K562 (cell line): Measurements from ENCODE around the gene CRADD. TPM values are rescaled to one million over a fixed set of nuclear protein-coding genes. Genes with fewer than 3 reads are reported as not detected.

ENCODE experiments used
- polyA plus RNA-seq, 8 experiments: library from polyadenylated mRNA; depleted of rRNA in 4 of 8; stranded (reverse) in 5 of 8; unstranded in 3 of 8; fragments of >200 nt; fragmentation: Nextera tagmentation in 2 of 8; fragmentation: Illumina TruSeq in 1 of 8; extraction: Ambion mirVana in 2 of 8; extraction: Trizol in 1 of 8; gene quantifications; 2 replicates each; pipeline versions ENCODE4 v1.2.1 to v1.2.3, GENCODE V29; 2011 to 2014; ENCODE audit warnings: inconsistent platforms in 1 of 8, missing spikeins in 1 of 8
- small RNA-seq: library from RNA; depleted of rRNA; stranded (forward); fragments of <200 nt; gene quantifications from one replicate; pipeline ENCODE3, GENCODE V24; 2014
- total RNA-seq, 7 experiments: library from RNA; depleted of rRNA in 6 of 7; stranded (reverse); fragments of >200 nt in 6 of 7; fragmentation: Illumina TruSeq in 2 of 7; extraction: Trizol in 2 of 7; gene quantifications; 2 replicates each; pipeline versions ENCODE4 v1.2.1 to v1.2.3, GENCODE V29; 2011 to 2021; ENCODE audit warnings: low replicate concordance in 1 of 7

The CRADD gene
- total and polyA plus RNA-seq, 9 of the 15 experiments (the other 6 are each of a cell fraction or from before 2014, with no cell fraction given) = 20.5 to 41.1 (median 25.9) TPM

Small RNA genes lying within 50 kb of the gene (small RNA-seq; reads per million reads assigned to genes)
- gene RN7SL630P = not detected

Other genes starting within 250 kb of the CRADD start
- gene UBE2N, start 235.4 kb upstream of the CRADD start, total RNA-seq (2014; rRNA removed) = 189 and 218 TPM in 2 replicates
- gene UBE2N, start 235.4 kb upstream of the CRADD start, total RNA-seq (2014; rRNA removed; fragmentation: Illumina TruSeq; extraction: Trizol) = 224 and 228 TPM in 2 replicates
- gene UBE2N, start 235.4 kb upstream of the CRADD start, total RNA-seq (2015; rRNA removed; fragmentation: Illumina TruSeq; extraction: Trizol) = 230 and 260 TPM in 2 replicates
- 207 and 219 TPM in 2 replicates for gene UBE2N, start 235.4 kb upstream of the CRADD start, total RNA-seq (2021)
- gene UBE2N, start 235.4 kb upstream of the CRADD start, polyA plus RNA-seq (2011; rRNA removed) = 286 and 326 TPM in 2 replicates
- 252 and 303 TPM in 2 replicates for gene UBE2N, start 235.4 kb upstream of the CRADD start, polyA plus RNA-seq (2014; fragmentation: Illumina TruSeq; extraction: Trizol)
- 100 to 1,000 TPM; 727 to 826 TPM for gene UBE2N, start 235.4 kb upstream of the CRADD start, polyA plus RNA-seq (2014; fragmentation: Nextera tagmentation; extraction: Ambion mirVana)
- gene UBE2N, start 235.4 kb upstream of the CRADD start, polyA plus RNA-seq (2014; rRNA removed) = 222 and 407 TPM in 2 replicates
- gene MRPL42, start 209.9 kb upstream of the CRADD start, total RNA-seq (2014; rRNA removed) = 104 TPM in 2 replicates
- 230 and 267 TPM in 2 replicates for gene MRPL42, start 209.9 kb upstream of the CRADD start, total RNA-seq (2014; rRNA removed; fragmentation: Illumina TruSeq; extraction: Trizol)
- 137 and 158 TPM in 2 replicates for gene MRPL42, start 209.9 kb upstream of the CRADD start, total RNA-seq (2015; rRNA removed; fragmentation: Illumina TruSeq; extraction: Trizol)
- 153 and 163 TPM in 2 replicates for gene MRPL42, start 209.9 kb upstream of the CRADD start, total RNA-seq (2021)
- gene MRPL42, start 209.9 kb upstream of the CRADD start, polyA plus RNA-seq (2011; rRNA removed) = 221 and 303 TPM in 2 replicates
- gene MRPL42, start 209.9 kb upstream of the CRADD start, polyA plus RNA-seq (2014; fragmentation: Illumina TruSeq; extraction: Trizol) = 217 and 218 TPM in 2 replicates
- gene MRPL42, start 209.9 kb upstream of the CRADD start, polyA plus RNA-seq (2014; fragmentation: Nextera tagmentation; extraction: Ambion mirVana) = 100 to 1,000 TPM; 696 to 806 TPM
- 174 and 183 TPM in 2 replicates for gene MRPL42, start 209.9 kb upstream of the CRADD start, polyA plus RNA-seq (2014; rRNA removed)
- 140 and 162 TPM in 2 replicates for gene SOCS2, start 104.7 kb upstream of the CRADD start, total RNA-seq (2014; rRNA removed)
- 95.8 and 106 TPM in 2 replicates for gene SOCS2, start 104.7 kb upstream of the CRADD start, total RNA-seq (2014; rRNA removed; fragmentation: Illumina TruSeq; extraction: Trizol)
- 144 and 150 TPM in 2 replicates for gene SOCS2, start 104.7 kb upstream of the CRADD start, total RNA-seq (2015; rRNA removed; fragmentation: Illumina TruSeq; extraction: Trizol)
- 90.4 and 92.2 TPM in 2 replicates for gene SOCS2, start 104.7 kb upstream of the CRADD start, total RNA-seq (2021)
- 95.5 and 98.7 TPM in 2 replicates for gene SOCS2, start 104.7 kb upstream of the CRADD start, polyA plus RNA-seq (2011; rRNA removed)
- gene SOCS2, start 104.7 kb upstream of the CRADD start, polyA plus RNA-seq (2014; fragmentation: Illumina TruSeq; extraction: Trizol) = 122 and 149 TPM in 2 replicates
- 10 to 100 TPM; 37.0 to 37.8 TPM for gene SOCS2, start 104.7 kb upstream of the CRADD start, polyA plus RNA-seq (2014; fragmentation: Nextera tagmentation; extraction: Ambion mirVana)
- 135 and 156 TPM in 2 replicates for gene SOCS2, start 104.7 kb upstream of the CRADD start, polyA plus RNA-seq (2014; rRNA removed)